ENCODE data around the gene PES1.
"Not testable (repeated sequence)": the region's sequence is repeated elsewhere in the genome, so short reads cannot be mapped to it uniquely, and the experiment has no call there.

The PES1 gene

DNA sequence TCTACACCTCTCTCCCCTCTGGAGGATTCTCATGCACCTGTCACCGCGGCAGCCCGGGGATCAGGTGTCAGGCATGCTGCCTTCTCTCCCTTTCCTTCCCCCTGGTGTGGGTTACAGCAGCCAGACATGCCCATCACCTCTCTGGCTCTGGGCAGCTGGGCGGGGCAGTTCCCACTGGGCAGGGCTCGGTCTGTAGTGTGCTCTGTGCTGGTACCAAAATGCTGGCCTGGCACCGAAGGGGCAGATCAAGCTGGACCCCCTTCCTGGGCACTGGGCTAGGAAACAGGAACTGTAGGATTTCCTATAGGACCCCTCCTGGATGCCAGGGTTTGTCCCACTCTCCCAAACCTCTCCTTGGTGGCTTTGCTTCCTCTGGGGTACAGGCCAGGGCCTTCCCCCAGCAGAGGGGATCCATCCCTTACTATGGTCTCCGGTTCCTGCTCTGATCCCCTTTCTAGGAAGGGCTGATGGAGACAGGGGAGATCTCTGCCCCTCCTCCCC, 18.1 kb downstream of the PES1 start:
- ChIA-PET POLR2A (no interaction called here), CTCF (no interaction called here)
- no peak overlapping the region for H3K27ac ChIP-seq (ENCODE audit: insufficient read depth in 1 of 2, low read depth in 1 of 2, low read length in 2 of 2, poor library complexity in 1 of 2, severe bottlenecking in 2 of 2)
- H3K4me3 ChIP-seq (ENCODE audit: control insufficient read depth in 1 of 7, extremely low read depth in 1 of 7, insufficient read depth in 4 of 7, low read depth in 2 of 7, low read length in 6 of 7): no peak overlapping the region
- peaks cover 9 to 37% (median 25%) of the 10 kb centered on the region in 4 experiments for H3K36me3 ChIP-seq (ENCODE audit: control insufficient read depth in 4 of 4, insufficient read depth in 4 of 4, low read length in 3 of 4)
- H3K4me1 ChIP-seq (ENCODE audit: control extremely low read depth in 1 of 4, control insufficient read depth in 4 of 4, insufficient read depth in 4 of 4, low read length in 3 of 4): peaks cover 0 to 4% (median 2%) of the 10 kb centered on the region in 4 experiments
- peaks cover 0 to 35% (median 21%) of the 10 kb centered on the region in 5 experiments for H3K27me3 ChIP-seq (replicated peaks in 2 of 5; ENCODE audit: control insufficient read depth in 4 of 5, insufficient read depth in 5 of 5, low read length in 4 of 5)
- H3K9me3 ChIP-seq (ENCODE audit: control extremely low read depth in 1 of 5, control insufficient read depth in 4 of 5, insufficient read depth in 2 of 5, low read depth in 1 of 5, low read length in 4 of 5): no peaks in the 10 kb centered on the region
- 73% methylated on average over 7 of the region's 7 CpGs for WGBS (ENCODE audit: insufficient coverage)
- DNase-seq: no peak

DNA sequence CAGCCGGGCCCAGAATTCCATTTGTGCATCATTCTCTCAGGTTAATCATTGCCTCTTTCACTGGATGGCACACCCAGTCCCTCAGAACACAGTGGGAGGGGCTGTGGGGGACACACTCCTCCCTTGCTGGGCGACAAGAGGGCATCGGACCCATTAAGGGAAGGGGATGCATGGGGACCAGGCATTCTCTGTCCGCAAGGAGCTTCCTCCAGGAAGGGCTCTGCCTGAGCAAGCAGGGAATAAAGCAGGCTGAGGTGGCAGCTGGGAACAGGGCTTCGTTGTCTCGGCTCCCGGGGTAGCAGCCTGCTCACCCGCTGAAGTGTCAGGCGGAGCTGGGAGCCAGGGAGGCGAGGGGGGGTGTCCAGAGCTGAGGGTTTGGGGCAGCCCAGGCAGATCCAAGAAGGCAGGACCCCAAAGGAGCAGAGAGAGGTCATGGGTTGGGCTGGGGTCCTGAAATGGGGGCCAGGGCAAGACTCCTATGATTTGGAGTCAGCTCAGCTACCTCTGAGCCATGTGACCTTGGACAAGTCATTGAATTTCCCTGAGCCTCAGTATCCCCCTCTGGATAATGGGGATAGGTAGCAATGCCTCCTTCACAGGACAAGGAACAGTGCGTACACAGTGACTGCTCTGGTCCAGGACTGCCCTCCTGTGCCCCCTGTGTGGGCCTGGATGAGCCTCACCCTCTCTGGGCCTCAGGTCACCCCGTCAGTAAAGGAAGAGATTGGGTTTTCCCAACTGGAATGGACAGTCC, 18.7 kb downstream of the PES1 start:
- H3K27ac ChIP-seq (ENCODE audit: insufficient read depth in 1 of 2, low read depth in 1 of 2, low read length in 2 of 2, poor library complexity in 1 of 2, severe bottlenecking in 2 of 2): no peak overlapping the region
- ChIA-PET CTCF (no interaction called here), POLR2A (no interaction called here)
- DNase-seq: no peak
- peaks cover 0 to 36% (median 21%) of the 10 kb centered on the region in 5 experiments for H3K27me3 ChIP-seq (replicated peaks in 2 of 5; ENCODE audit: control insufficient read depth in 4 of 5, insufficient read depth in 5 of 5, low read length in 4 of 5)
- no peaks in the 10 kb centered on the region for H3K9me3 ChIP-seq (ENCODE audit: control extremely low read depth in 1 of 5, control insufficient read depth in 4 of 5, insufficient read depth in 2 of 5, low read depth in 1 of 5, low read length in 4 of 5)
- peaks cover 9 to 30% (median 21%) of the 10 kb centered on the region in 4 experiments for H3K36me3 ChIP-seq (ENCODE audit: control insufficient read depth in 4 of 4, insufficient read depth in 4 of 4, low read length in 3 of 4)
- peaks cover 0 to 4% (median 2%) of the 10 kb centered on the region in 4 experiments for H3K4me1 ChIP-seq (ENCODE audit: control extremely low read depth in 1 of 4, control insufficient read depth in 4 of 4, insufficient read depth in 4 of 4, low read length in 3 of 4)
- H3K4me3 ChIP-seq (ENCODE audit: control insufficient read depth in 1 of 7, extremely low read depth in 1 of 7, insufficient read depth in 4 of 7, low read depth in 2 of 7, low read length in 6 of 7): no peak overlapping the region
- 84% methylated on average over 10 of the region's 12 CpGs for WGBS (ENCODE audit: insufficient coverage)

DNA sequence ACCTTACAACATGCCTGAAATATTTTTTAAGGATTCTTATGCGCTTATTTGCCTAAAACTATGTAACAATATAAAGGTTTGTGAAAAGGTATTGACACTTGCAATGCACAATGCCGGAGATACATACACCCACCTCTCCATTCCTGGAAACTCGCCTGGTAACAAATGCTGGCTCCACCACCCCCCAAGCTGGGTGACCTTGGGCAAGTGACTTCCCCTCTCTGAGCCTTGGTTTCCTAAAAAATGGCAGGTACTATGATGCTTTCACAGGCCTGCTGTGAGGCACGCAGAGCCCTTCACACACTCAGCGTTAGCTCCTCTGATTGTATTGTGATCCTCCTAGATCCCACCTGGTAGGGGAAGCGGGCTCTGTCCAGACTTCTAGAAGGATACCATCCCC, 19.5 kb downstream of the PES1 start:
- no peak for DNase-seq
- no peak overlapping the region for H3K4me3 ChIP-seq (ENCODE audit: control insufficient read depth in 1 of 7, extremely low read depth in 1 of 7, insufficient read depth in 4 of 7, low read depth in 2 of 7, low read length in 6 of 7)
- WGBS (ENCODE audit: insufficient coverage): 100% methylated on average over 2 of the region's 6 CpGs
- H3K27ac ChIP-seq (ENCODE audit: insufficient read depth in 1 of 2, low read depth in 1 of 2, low read length in 2 of 2, poor library complexity in 1 of 2, severe bottlenecking in 2 of 2): no peak overlapping the region
- H3K9me3 ChIP-seq (ENCODE audit: control extremely low read depth in 1 of 5, control insufficient read depth in 4 of 5, insufficient read depth in 2 of 5, low read depth in 1 of 5, low read length in 4 of 5): no peaks in the 10 kb centered on the region
- peaks cover 0 to 4% (median 2%) of the 10 kb centered on the region in 4 experiments for H3K4me1 ChIP-seq (ENCODE audit: control extremely low read depth in 1 of 4, control insufficient read depth in 4 of 4, insufficient read depth in 4 of 4, low read length in 3 of 4)
- H3K36me3 ChIP-seq (ENCODE audit: control insufficient read depth in 4 of 4, insufficient read depth in 4 of 4, low read length in 3 of 4): peaks cover 9 to 22% (median 17%) of the 10 kb centered on the region in 4 experiments
- ChIA-PET CTCF (interaction anchor here (1.0 kb wide), 1 partner anchor 191 kb away, joined by 3 read pairs; no protein-coding TSS in a partner anchor), POLR2A (no interaction called here)
- peaks cover 0 to 36% (median 21%) of the 10 kb centered on the region in 5 experiments for H3K27me3 ChIP-seq (replicated peaks in 2 of 5; ENCODE audit: control insufficient read depth in 4 of 5, insufficient read depth in 5 of 5, low read length in 4 of 5)

DNA sequence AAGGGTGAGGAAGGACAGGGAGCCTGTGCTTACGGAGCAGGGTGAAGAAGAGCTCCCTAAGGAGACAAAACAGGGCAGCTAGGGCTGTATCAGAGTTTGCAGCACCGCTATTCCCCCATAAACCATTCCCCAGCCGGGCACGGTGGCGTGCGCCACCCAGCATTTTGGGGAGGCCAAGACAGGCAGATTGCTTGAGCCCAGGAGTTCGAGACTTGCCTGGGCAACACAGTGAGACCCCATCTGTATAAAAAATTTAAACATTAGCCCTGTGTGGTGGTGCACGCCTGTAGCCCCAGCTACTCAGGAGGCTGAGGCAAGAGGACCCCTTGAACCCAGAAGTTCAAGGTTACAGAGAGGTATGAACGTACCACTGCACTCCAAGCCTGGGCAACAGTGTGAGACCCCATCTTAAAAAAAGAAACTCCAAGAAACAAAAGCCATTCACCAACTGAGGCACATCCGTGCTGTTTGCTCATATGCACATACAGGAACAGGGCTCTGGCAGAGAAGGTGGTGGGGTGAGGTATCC, 22.0 kb downstream of the PES1 start:
- H3K27ac ChIP-seq (ENCODE audit: insufficient read depth in 1 of 2, low read depth in 1 of 2, low read length in 2 of 2, poor library complexity in 1 of 2, severe bottlenecking in 2 of 2): no peak overlapping the region
- H3K9me3 ChIP-seq (ENCODE audit: control extremely low read depth in 1 of 5, control insufficient read depth in 4 of 5, insufficient read depth in 2 of 5, low read depth in 1 of 5, low read length in 4 of 5): no peaks in the 10 kb centered on the region
- DNase-seq: no peak
- H3K36me3 ChIP-seq (ENCODE audit: control insufficient read depth in 4 of 4, insufficient read depth in 4 of 4, low read length in 3 of 4): no peaks in the 10 kb centered on the region
- H3K4me1 ChIP-seq (ENCODE audit: control extremely low read depth in 1 of 4, control insufficient read depth in 4 of 4, insufficient read depth in 4 of 4, low read length in 3 of 4): peaks cover 0 to 2% (median under 1%) of the 10 kb centered on the region in 4 experiments
- H3K4me3 ChIP-seq (ENCODE audit: control insufficient read depth in 1 of 7, extremely low read depth in 1 of 7, insufficient read depth in 4 of 7, low read depth in 2 of 7, low read length in 6 of 7): no peak overlapping the region
- 93% methylated on average over 7 of the region's 10 CpGs for WGBS (ENCODE audit: insufficient coverage)
- CTCF ChIA-PET: no interaction called here
- POLR2A ChIA-PET: no interaction called here
- H3K27me3 ChIP-seq (replicated peaks in 2 of 5; ENCODE audit: control insufficient read depth in 4 of 5, insufficient read depth in 5 of 5, low read length in 4 of 5): peaks cover 0 to 29% (median 23%) of the 10 kb centered on the region in 5 experiments

DNA sequence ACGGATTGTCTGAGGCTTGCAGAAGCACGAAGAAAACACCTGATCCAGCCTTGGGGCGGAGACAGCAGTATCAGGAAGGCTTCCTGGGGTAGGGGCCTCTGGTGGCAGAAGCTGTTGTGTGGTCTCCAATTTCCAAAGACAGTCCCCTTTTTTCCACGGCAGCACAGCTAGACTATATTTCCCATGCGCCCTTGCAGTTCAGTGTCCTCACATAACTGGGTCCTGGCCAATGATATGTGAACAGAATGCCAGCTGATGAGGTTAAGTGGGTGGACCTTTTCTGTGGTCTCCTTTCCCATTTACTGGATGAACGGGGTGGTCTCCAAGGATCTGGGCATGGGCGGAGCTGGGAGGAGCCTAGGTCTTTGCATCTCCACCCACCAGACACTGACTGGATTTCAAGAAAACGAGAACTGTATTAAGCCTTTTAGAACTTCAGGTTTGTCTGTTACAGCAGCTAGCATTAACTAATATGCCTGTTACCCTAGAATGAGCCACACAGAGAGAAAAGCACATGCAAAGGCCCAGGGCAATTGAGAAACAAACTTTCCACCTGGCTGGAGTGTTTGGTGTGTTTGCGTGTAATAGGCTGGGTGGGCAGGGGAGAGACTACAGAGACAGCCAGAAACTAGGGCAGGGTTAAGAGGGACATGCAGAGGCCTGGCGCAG, 23.4 kb downstream of the PES1 start:
- Histone ChIP-seq H3K9me3 (ENCODE audit: control extremely low read depth in 1 of 5, control insufficient read depth in 4 of 5, insufficient read depth in 2 of 5, low read depth in 1 of 5, low read length in 4 of 5) (no peaks in the 10 kb centered on the region), H3K36me3 (ENCODE audit: control insufficient read depth in 4 of 4, insufficient read depth in 4 of 4, low read length in 3 of 4) (no peaks in the 10 kb centered on the region), H3K27ac (ENCODE audit: insufficient read depth in 1 of 2, low read depth in 1 of 2, low read length in 2 of 2, poor library complexity in 1 of 2, severe bottlenecking in 2 of 2) (no peak overlapping the region), H3K4me1 (ENCODE audit: control extremely low read depth in 1 of 4, control insufficient read depth in 4 of 4, insufficient read depth in 4 of 4, low read length in 3 of 4) (no peaks in the 10 kb centered on the region), H3K4me3 (ENCODE audit: control insufficient read depth in 1 of 7, extremely low read depth in 1 of 7, insufficient read depth in 4 of 7, low read depth in 2 of 7, low read length in 6 of 7) (no peak overlapping the region), H3K27me3 (replicated peaks in 2 of 5; ENCODE audit: control insufficient read depth in 4 of 5, insufficient read depth in 5 of 5, low read length in 4 of 5) (peaks cover 0 to 18% (median 11%) of the 10 kb centered on the region in 5 experiments)
- WGBS (ENCODE audit: insufficient coverage): 91% methylated on average over 8 of the region's 10 CpGs
- no peak for DNase-seq
- POLR2A ChIA-PET: no interaction called here
- CTCF ChIA-PET: interaction anchor here (0.9 kb wide), 1 partner anchor 65 kb away, joined by 4 read pairs; no protein-coding TSS in a partner anchor

DNA sequence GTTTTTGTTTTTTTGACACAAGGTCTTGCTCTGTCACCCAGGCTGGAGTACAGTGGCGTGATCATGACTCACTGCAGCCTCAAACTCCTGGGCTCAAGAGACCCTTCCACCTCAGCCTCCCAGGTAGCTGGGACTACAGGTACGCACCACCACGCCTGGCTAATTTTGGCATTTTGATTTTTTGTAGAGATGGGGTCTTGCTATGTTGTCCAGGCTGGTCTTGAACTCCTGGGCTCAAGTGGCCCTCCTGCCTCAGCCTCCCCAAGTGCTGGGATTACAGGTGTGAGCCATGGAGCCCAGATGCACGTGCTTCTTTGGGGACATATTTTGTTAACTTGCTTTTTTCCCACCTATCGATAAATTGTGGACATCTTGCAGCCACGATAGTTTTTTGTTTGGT, 24.4 kb downstream of the PES1 start:
- POLR2A ChIA-PET, CTCF ChIA-PET: not testable (repeated sequence)

DNA sequence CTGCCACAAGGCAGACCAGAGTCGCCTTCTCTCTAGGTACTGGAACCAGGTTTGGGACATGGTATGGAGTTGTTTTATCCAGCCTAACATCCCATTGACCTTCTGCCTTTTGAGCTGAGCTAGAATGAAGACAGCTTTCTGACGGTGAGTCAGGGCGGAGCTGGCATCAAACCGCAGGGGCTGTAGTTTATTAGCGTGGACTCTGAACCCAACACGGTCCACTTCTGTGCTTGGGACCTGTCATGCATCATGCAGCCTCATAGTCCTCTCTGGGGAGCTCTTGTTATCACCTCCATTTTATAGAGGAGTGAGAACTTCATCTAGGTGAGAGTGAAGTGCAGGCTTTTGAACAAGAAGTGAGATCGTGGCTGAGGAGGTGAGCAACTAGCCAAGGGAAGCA, 25.6 kb downstream of the PES1 start:
- Histone ChIP-seq H3K9me3 (ENCODE audit: control extremely low read depth in 1 of 5, control insufficient read depth in 4 of 5, insufficient read depth in 2 of 5, low read depth in 1 of 5, low read length in 4 of 5) (no peaks in the 10 kb centered on the region), H3K4me1 (ENCODE audit: control extremely low read depth in 1 of 4, control insufficient read depth in 4 of 4, insufficient read depth in 4 of 4, low read length in 3 of 4) (no peaks in the 10 kb centered on the region), H3K36me3 (ENCODE audit: control insufficient read depth in 4 of 4, insufficient read depth in 4 of 4, low read length in 3 of 4) (no peaks in the 10 kb centered on the region), H3K27me3 (replicated peaks in 2 of 5; ENCODE audit: control insufficient read depth in 4 of 5, insufficient read depth in 5 of 5, low read length in 4 of 5) (peaks cover 0 to 12% (median 4%) of the 10 kb centered on the region in 5 experiments), H3K27ac (ENCODE audit: insufficient read depth in 1 of 2, low read depth in 1 of 2, low read length in 2 of 2, poor library complexity in 1 of 2, severe bottlenecking in 2 of 2) (no peak overlapping the region), H3K4me3 (ENCODE audit: control insufficient read depth in 1 of 7, extremely low read depth in 1 of 7, insufficient read depth in 4 of 7, low read depth in 2 of 7, low read length in 6 of 7) (no peak overlapping the region)
- ChIA-PET CTCF (no interaction called here), POLR2A (interaction anchor here (0.6 kb wide), 1 partner anchor 14 kb away, joined by 3 read pairs; no protein-coding TSS in a partner anchor)
- DNase-seq: no peak
- WGBS (ENCODE audit: insufficient coverage): 85% methylated on average over 7 of the region's 7 CpGs

More for the DNA sequence above, 24.4 kb downstream of the PES1 start:
- not testable (repeated sequence) for H3K4me3 ChIP-seq (ENCODE audit: control insufficient read depth in 1 of 7, extremely low read depth in 1 of 7, insufficient read depth in 4 of 7, low read depth in 2 of 7, low read length in 6 of 7); H3K36me3 ChIP-seq (ENCODE audit: control insufficient read depth in 4 of 4, insufficient read depth in 4 of 4, low read length in 3 of 4); H3K27ac ChIP-seq (ENCODE audit: insufficient read depth in 1 of 2, low read depth in 1 of 2, low read length in 2 of 2, poor library complexity in 1 of 2, severe bottlenecking in 2 of 2); H3K9me3 ChIP-seq (ENCODE audit: control extremely low read depth in 1 of 5, control insufficient read depth in 4 of 5, insufficient read depth in 2 of 5, low read depth in 1 of 5, low read length in 4 of 5); DNase-seq; H3K4me1 ChIP-seq (ENCODE audit: control extremely low read depth in 1 of 4, control insufficient read depth in 4 of 4, insufficient read depth in 4 of 4, low read length in 3 of 4)
- 93% methylated on average over 2 of the region's 6 CpGs for WGBS (ENCODE audit: insufficient coverage)
- peaks cover 0 to 12% (median 4%) of the 10 kb centered on the region in 5 experiments for H3K27me3 ChIP-seq (replicated peaks in 2 of 5; ENCODE audit: control insufficient read depth in 4 of 5, insufficient read depth in 5 of 5, low read length in 4 of 5)
